GM19328 (cell line): ENCODE data around the gene CRNN.

Source experiments
- ATAC-seq: cut with Tn5 transposase; IDR thresholded peaks from one replicate; pipeline ENCODE4 v1.9.1; 2021; ENCODE audit warnings: mild to moderate bottlenecking, moderate library complexity; ENCODE audit not compliant: unreplicated experiment

The CRNN gene

GRCh38 chr1:152426731-152427130, 12.7 kb upstream of the CRNN start:
- ATAC-seq: no peak

- ATAC-seq: no peak
Observed at GRCh38 chr1:152419917-152420316, 5.9 kb upstream of the CRNN start.

- ATAC-seq: no peak
Observed at GRCh38 chr1:152415454-152416227, 1.6 kb upstream of the CRNN start.

- no peak for ATAC-seq
Observed at GRCh38 chr1:152412756-152413155, 1.3 kb downstream of the CRNN start.

- ATAC-seq: no peak
Observed at GRCh38 chr1:152411134-152411533, 2.9 kb downstream of the CRNN start.

- no peak for ATAC-seq
Observed at GRCh38 chr1:152410599-152410998, 3.5 kb downstream of the CRNN start.

- ATAC-seq: no peak
Observed at GRCh38 chr1:152410028-152410427, 4.0 kb downstream of the CRNN start.

- no peak for ATAC-seq
Observed at GRCh38 chr1:152408664-152409063, 5.4 kb downstream of the CRNN start.

- no peak for ATAC-seq
Observed at GRCh38 chr1:152398812-152399698, 15.0 kb downstream of the CRNN start.

GRCh38 chr1:152397474-152397873, 16.6 kb downstream of the CRNN start:
- ATAC-seq: no peak

- ATAC-seq: no peak
Observed at GRCh38 chr1:152394151-152394550, 19.9 kb downstream of the CRNN start.

GRCh38 chr1:152392909-152393308, 21.2 kb downstream of the CRNN start:
- no peak for ATAC-seq

- no peak for ATAC-seq
Observed at GRCh38 chr1:152388889-152389288, 25.2 kb downstream of the CRNN start.

- no peak for ATAC-seq
Observed at GRCh38 chr1:152386940-152387339, 27.1 kb downstream of the CRNN start.

- ATAC-seq: no peak
Observed at GRCh38 chr1:152380932-152381331, 33.1 kb downstream of the CRNN start.

- ATAC-seq: no peak
Observed at GRCh38 chr1:152374451-152374850, 39.6 kb downstream of the CRNN start.

GRCh38 chr1:152372672-152373071, 41.4 kb downstream of the CRNN start:
- no peak for ATAC-seq

GRCh38 chr1:152367436-152367835, 46.6 kb downstream of the CRNN start:
- no peak for ATAC-seq

GRCh38 chr1:152359906-152360305, 54.2 kb downstream of the CRNN start, which contains the start of gene FLG2:
FLG2 (minus strand) TSS chr1:152360006; CDS start chr1:152358884, 1,122 bp downstream.
- no peak for ATAC-seq
